GM21529 (cell line): Measurements from ENCODE around the gene ADGRF1.
A peak's percentile ranks its signal among the peaks of the same experiment; 100 is the strongest.

ENCODE experiments used
- ATAC-seq: cut with Tn5 transposase; IDR thresholded peaks from one replicate; pipeline ENCODE4 v1.9.1; 2021; ENCODE audit not compliant: unreplicated experiment

Gene ADGRF1

GRCh38 chr6:46985943-46986342 is 56.2 kb downstream of the ADGRF1 start:
- ATAC-seq = no peak

GRCh38 chr6:46983007-46983411 is 59.1 kb downstream of the ADGRF1 start:
- no peak for ATAC-seq

- ATAC-seq = no peak
Measured at GRCh38 chr6:46979206-46979605, 62.9 kb downstream of the ADGRF1 start.

GRCh38 chr6:46974786-46975185 is 67.3 kb downstream of the ADGRF1 start:
- ATAC-seq = no peak

- no peak for ATAC-seq
Measured at GRCh38 chr6:46973029-46973428, 69.1 kb downstream of the ADGRF1 start.

- no peak for ATAC-seq
Measured at GRCh38 chr6:46972531-46972930, 69.6 kb downstream of the ADGRF1 start.

- no peak for ATAC-seq
Measured at GRCh38 chr6:46969206-46969605, 72.9 kb downstream of the ADGRF1 start.

DNA sequence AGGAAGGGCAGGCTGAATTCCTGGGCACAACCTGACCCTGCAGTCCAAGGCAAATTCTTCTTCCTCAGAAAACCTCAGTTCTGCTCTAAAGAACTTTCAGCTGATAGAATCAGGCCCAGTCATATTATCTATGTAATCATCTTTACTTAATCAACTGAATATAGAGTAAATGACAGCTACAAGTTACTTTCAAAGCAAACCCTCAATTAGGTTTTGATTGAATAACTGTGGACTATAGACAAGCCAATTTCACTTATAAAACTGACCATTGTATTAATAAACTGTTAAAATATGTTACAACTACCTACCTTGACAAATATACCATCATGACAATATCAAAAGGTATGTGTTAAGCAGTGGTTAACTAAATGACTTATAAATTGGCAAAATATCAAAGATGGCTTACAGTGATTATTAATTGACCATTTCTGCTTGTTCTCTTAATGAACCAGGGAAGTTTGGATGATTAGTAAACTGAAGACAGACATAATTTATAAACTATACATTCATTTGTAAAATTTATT is 74.2 kb downstream of the ADGRF1 start:
- ATAC-seq = no peak

DNA sequence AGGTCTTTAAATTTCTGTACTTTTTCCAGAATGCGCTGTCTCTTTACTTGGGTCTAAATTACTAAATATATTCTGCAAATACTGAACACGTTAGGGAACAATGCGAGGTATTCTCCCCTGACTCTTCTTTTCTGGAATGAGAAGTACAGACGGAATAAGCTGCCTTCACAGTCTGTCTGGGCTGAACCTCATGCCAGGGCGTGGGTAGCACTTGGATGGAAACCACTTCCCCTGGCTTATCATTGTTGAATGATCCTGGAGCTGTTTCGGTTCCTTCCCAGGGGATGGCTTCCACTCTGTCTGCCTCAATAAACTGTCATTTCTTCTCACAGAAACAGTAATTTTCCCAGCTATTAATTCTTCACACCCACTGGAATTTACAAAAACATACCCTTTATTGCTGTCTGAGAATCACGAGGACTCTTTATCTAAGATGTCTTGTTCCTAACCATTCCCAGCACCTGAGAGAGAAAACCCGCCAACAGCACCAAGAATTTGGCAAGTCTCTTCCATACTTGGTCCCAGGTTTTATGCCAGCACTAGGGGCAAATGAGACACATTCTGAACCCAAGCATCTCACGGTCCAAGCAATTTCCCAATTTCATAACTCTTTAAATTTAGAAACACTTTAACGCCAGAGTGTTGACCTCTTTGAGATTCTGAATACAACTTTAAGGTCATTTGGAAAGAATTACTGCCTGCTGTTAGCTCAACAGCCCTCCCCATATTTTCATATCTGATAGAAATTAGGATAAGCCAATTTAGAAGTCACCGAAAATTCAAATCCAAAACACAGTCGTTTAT is 77.2 kb downstream of the ADGRF1 start:
- no peak for ATAC-seq

DNA sequence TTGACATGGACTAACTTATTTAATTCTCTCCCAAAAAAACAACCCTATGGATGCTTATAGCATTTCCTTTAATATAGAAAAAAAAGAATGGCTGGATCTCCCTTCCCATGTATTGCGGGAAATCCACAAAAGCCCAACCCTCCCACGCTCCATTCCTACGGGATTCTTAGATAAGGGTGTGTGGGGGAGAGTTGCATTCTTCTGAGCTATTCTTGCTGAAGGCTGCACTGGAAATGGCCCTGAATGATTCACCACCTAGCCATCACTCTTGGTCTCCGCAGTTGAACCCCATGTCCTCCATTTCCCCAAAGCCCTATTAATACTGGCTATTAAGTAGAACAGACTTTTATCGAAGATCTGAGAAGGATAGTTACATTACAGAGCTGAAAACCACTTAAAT is 78.5 kb downstream of the ADGRF1 start:
- ATAC-seq = no peak

GRCh38 chr6:46963039-46963438 is 79.1 kb downstream of the ADGRF1 start:
- no peak for ATAC-seq

DNA sequence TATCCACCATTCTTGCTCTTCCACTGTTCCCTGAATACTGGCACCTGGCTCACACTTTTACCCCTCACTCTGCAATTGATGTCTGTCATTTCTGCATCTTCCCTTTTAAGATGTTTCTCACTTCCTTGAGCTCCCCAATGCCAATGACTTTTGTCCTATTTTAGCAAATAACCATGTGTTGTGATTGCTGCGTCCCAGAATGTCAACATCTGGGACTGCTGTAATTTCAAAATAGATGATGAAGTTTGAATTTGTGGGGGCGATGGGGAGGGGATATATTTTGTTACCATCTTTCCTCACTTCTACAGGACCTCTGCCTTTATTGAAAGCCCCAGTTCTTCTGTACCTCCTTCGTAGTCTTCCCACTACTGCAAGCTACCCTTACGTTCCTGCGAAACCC is 80.4 kb downstream of the ADGRF1 start:
- no peak for ATAC-seq

DNA sequence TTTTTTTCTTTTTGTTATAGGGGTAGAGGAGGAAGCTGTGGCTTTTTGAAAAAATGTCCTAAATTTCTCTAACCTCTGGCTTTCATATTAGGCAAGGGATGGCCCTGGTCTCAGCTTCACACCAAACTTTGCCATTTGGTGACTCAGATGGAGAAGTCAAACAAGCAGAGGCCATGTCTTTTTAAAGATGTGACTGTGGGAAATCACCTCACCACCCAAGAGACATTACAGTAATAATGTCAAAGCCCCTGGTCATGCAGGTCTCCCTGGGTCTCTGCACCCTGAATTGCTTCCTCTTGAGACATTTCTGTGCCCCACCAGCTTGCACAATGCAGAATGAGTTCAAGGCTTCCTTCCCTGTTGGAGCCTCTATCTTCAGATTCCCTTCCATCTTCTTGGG is 80.9 kb downstream of the ADGRF1 start:
- peak; percentile 51 for ATAC-seq

DNA sequence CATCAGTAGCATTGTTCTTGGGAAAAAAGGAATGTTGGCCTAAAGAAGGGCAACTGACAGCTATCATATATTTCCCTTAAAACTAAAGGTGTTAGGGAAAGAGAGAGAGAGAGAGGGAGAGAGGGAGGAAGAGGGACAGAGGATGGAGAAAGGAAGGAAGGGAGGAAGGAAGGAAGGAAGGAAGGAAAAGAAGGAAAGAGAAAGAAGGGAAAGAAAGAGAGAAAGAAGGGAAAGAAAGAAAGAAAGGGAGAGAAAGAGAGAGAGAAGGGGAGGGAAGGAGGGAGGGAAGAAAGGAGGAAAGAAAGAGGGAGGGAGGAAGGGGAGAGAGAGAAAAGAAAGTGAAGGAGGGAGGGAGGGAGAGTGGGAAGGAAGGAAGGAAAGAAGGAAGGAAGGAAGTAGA is 82.7 kb downstream of the ADGRF1 start:
- ATAC-seq = no peak

DNA sequence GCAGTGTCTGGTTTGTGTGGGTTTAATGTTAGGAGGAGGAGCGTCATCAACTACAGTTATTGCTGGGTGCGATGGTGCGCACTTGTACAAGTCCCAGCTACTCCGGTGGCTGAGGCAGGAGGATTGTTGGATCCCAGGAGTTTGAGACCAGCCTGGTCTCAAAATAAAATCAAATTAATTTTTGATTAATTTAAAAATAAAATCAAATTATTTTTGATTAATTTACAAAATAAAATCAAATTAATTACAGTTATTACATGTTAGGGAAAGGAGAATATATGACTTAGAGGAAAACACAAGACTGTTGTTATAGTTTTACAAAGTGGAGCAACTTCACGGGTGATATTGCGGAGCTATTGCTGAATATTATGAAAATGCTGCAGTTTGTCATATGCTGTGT is 85.7 kb downstream of the ADGRF1 start:
- ATAC-seq = no peak

GRCh38 chr6:46954837-46955451 is 87.2 kb downstream of the ADGRF1 start:
- ATAC-seq = no peak

- no peak for ATAC-seq
Measured at GRCh38 chr6:46953921-46954320, 88.2 kb downstream of the ADGRF1 start.

- ATAC-seq = no peak
Measured at GRCh38 chr6:46949632-46950280, 92.4 kb downstream of the ADGRF1 start.

- no peak for ATAC-seq
Measured at GRCh38 chr6:46948699-46949098, 93.4 kb downstream of the ADGRF1 start.
